Karpas-422 (cell line): ENCODE data around the gene PDE8A. TPM values are rescaled to one million over a fixed set of nuclear protein-coding genes. Genes with fewer than 3 reads are reported as not detected.

Source experiments
- DNase-seq: peaks from one replicate; pipeline ENCODE4 v3.0.0-alpha.2; 2015
- H2AFZ ChIP-seq: fragments of 200-600 bp; sonication (generic); 2 replicates; pipeline ENCODE4 v1.6.1; 2014; ENCODE audit warnings: antibody characterized with exemption, low read length, mixed read lengths
- H3K27ac ChIP-seq: fragments of 200-600 bp; sonication (generic); 2 replicates; pipeline ENCODE4 v1.5.1; 2014; ENCODE audit warnings: mild to moderate bottlenecking, low read length, moderate library complexity
- H3K27me3 ChIP-seq: fragments of 200-600 bp; sonication (generic); 2 replicates; pipeline ENCODE4 v1.6.1; 2014; ENCODE audit warnings: low read length, mixed read lengths
- H3K36me3 ChIP-seq: fragments of 200-600 bp; sonication (generic); 2 replicates; pipeline ENCODE4 v1.6.1; 2014; ENCODE audit warnings: low read length, mixed read lengths; ENCODE audit not compliant: insufficient read depth
- H3K4me1 ChIP-seq: fragments of 200-600 bp; sonication (generic); 2 replicates; pipeline ENCODE4 v1.6.1; 2014; ENCODE audit warnings: mild to moderate bottlenecking, low read length, mixed read lengths
- H3K4me2 ChIP-seq: fragments of 200-600 bp; sonication (generic); 2 replicates; pipeline ENCODE4 v1.6.1; 2014; ENCODE audit warnings: low read length, low read depth, mild to moderate bottlenecking; ENCODE audit not compliant: poor library complexity, severe bottlenecking
- H3K4me3 ChIP-seq: fragments of 200-600 bp; sonication (generic); 2 replicates; pipeline ENCODE4 v1.5.1; 2014; ENCODE audit warnings: mild to moderate bottlenecking, antibody characterized with exemption, low read length, mixed read lengths
- H3K79me2 ChIP-seq: fragments of 200-600 bp; sonication (generic); 2 replicates; pipeline ENCODE4 v1.6.1; 2014; ENCODE audit warnings: mild to moderate bottlenecking, low read length, mixed read lengths
- H3K9ac ChIP-seq: fragments of 200-600 bp; sonication (generic); 2 replicates; pipeline ENCODE4 v1.6.0; 2014; ENCODE audit warnings: low read length
- H3K9me2 ChIP-seq: fragments of 200-600 bp; sonication (generic), shearing (Covaris generic); replicated peaks from 2 replicates; pipeline ENCODE4 v1.6.0; 2014; ENCODE audit warnings: mild to moderate bottlenecking, low read length, moderate library complexity; ENCODE audit not compliant: insufficient read depth
- H3K9me3 ChIP-seq: fragments of 300-700, 200-600 bp; sonication (generic); 2 replicates; pipeline ENCODE4 v1.6.1; 2014; ENCODE audit warnings: low read length, mixed read lengths
- H4K20me1 ChIP-seq: fragments of 200-600 bp; sonication (generic); 2 replicates; pipeline ENCODE4 v1.6.1; 2014; ENCODE audit warnings: mild to moderate bottlenecking, antibody characterized with exemption, low read length, low read depth; ENCODE audit not compliant: insufficient read depth
- total RNA-seq: library from RNA; depleted of rRNA; stranded (reverse); fragments of >200 nt; shearing (Covaris generic); gene quantifications from 2 replicates; pipeline ENCODE4 v1.2.3, GENCODE V29; 2014; ENCODE audit warnings: low replicate concordance

The PDE8A gene
- total RNA-seq, 1 experiment from 2014 or later, result 3.4 TPM

DNA sequence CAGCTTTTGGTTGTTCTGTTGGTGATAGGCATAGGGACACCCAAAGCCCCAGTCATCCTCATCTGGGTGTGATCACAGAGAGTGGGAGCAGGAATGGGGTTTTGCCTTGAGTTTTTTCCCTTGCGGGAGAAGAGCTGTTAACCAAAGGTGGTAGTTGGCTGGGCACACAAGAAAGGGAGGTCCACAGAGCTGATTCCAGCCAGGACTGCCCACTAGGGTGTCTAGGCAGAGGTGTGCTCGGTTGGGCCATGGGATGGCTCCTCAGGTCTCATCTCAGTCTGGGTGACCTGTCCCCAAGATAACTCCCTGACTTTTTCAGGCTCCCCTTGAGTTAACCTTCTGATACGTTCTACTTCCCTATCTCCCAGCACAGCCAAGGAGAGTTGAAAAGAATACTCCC, 134.8 kb downstream of the PDE8A start:
- Histone ChIP-seq H4K20me1 (no peaks in the 10 kb centered on the region), H3K9ac (no peak overlapping the region), H3K4me2 (no peak overlapping the region), H3K79me2 (no peaks in the 10 kb centered on the region), H3K4me1 (no peaks in the 10 kb centered on the region), H3K9me2 (no peaks in the 10 kb centered on the region), H3K27ac (no peak overlapping the region), H2AFZ (no peak overlapping the region), H3K9me3 (no peaks in the 10 kb centered on the region), H3K36me3 (no peaks in the 10 kb centered on the region), H3K4me3 (no peak overlapping the region), H3K27me3 (no peaks in the 10 kb centered on the region)
- DNase-seq, result peak; percentile 25

DNA sequence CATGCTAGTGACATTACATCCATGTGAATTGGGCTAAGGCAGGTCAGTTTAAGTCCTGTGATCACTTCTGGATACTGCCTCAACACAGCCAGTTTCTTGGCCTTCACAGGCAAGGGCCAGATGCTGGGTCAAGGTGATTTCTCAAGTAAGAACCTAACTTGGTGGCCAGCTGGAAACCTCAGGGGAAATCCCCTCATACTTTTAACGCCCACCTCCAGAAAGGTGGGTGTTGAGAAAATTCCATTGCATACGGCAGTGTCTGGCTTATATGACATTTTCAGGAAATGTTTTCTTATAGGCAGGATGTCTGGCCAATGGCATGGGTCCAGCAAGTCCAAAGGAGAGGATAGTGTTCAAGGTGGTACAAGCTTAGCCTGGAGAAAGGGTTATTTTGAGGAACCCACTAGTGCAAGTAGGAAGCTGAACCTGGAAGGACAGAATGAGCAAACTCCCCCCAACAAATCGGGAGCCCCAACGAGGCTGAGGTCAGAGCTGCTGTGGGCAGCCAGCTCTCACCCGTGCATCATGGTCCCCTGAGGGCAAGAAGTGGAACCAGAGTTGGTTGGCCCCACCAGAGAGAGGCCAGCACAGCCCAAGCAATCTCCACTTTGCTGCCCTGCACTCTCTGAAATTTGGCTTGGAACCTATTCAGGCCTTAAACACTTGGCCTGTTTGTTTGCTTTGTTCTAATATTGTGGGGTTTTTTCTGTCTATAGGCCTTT, 135.4 kb downstream of the PDE8A start:
- Histone ChIP-seq H3K4me2 (no peak overlapping the region), H3K27me3 (no peaks in the 10 kb centered on the region), H3K36me3 (no peaks in the 10 kb centered on the region), H3K9me2 (no peaks in the 10 kb centered on the region), H3K9ac (no peak overlapping the region), H3K79me2 (no peaks in the 10 kb centered on the region), H4K20me1 (no peaks in the 10 kb centered on the region), H2AFZ (no peak overlapping the region), H3K27ac (no peak overlapping the region), H3K4me1 (no peaks in the 10 kb centered on the region), H3K9me3 (no peaks in the 10 kb centered on the region), H3K4me3 (no peak overlapping the region)
- DNase-seq, result peak; percentile 29

DNA sequence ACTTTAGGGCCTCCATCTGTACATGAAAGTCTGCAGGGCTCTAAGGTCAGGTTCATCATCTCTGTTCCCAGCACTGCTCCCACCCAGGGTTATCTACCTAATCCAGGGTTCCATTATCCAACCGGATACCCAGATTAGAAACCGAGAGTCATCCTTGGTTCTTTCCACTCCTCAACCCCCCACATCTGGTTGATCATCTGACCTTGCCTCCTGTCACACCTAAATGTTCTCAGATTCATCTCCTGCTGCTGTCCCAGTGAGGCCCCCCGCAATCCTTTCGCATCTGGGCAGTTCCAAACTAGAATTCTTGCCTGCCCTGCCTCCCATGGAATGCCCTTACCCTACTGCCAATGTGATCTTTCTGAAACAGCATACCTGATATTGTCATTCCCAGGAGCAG, 136.5 kb downstream of the PDE8A start:
- Histone ChIP-seq H3K27me3 (no peaks in the 10 kb centered on the region), H2AFZ (no peak overlapping the region), H3K9me3 (no peaks in the 10 kb centered on the region), H3K4me3 (no peak overlapping the region), H3K9me2 (no peaks in the 10 kb centered on the region), H3K36me3 (no peaks in the 10 kb centered on the region), H3K4me1 (no peaks in the 10 kb centered on the region), H3K79me2 (no peaks in the 10 kb centered on the region), H4K20me1 (no peaks in the 10 kb centered on the region), H3K4me2 (no peak overlapping the region), H3K9ac (no peak overlapping the region), H3K27ac (no peak overlapping the region)
- no peak for DNase-seq

DNA sequence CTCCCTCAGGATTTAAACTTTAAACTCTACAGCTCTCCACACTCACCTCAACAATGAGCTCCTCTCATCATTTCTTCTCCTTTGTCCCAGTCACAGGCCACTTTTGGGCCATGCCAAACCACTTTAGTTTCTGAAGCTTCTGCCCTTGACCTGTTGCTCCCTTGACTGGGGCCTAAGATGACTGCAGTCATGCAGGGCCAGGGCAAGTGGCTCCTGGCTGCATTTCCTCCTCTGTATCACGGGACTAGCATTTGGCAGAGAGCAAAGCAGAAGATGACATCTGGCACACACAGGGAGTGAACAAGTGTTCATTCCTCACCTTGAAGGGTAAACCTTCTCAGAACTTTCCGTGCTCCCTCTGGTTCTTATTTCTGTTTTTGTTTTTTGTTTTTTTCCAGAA, 136.9 kb downstream of the PDE8A start:
- Histone ChIP-seq H3K9me2 (no peaks in the 10 kb centered on the region), H3K27me3 (no peaks in the 10 kb centered on the region), H3K9me3 (no peaks in the 10 kb centered on the region), H3K4me2 (no peak overlapping the region), H3K4me3 (no peak overlapping the region), H3K9ac (no peak overlapping the region), H4K20me1 (no peaks in the 10 kb centered on the region), H2AFZ (no peak overlapping the region), H3K79me2 (no peaks in the 10 kb centered on the region), H3K36me3 (no peaks in the 10 kb centered on the region), H3K27ac (no peak overlapping the region), H3K4me1 (no peaks in the 10 kb centered on the region)
- peak; percentile 25 for DNase-seq

DNA sequence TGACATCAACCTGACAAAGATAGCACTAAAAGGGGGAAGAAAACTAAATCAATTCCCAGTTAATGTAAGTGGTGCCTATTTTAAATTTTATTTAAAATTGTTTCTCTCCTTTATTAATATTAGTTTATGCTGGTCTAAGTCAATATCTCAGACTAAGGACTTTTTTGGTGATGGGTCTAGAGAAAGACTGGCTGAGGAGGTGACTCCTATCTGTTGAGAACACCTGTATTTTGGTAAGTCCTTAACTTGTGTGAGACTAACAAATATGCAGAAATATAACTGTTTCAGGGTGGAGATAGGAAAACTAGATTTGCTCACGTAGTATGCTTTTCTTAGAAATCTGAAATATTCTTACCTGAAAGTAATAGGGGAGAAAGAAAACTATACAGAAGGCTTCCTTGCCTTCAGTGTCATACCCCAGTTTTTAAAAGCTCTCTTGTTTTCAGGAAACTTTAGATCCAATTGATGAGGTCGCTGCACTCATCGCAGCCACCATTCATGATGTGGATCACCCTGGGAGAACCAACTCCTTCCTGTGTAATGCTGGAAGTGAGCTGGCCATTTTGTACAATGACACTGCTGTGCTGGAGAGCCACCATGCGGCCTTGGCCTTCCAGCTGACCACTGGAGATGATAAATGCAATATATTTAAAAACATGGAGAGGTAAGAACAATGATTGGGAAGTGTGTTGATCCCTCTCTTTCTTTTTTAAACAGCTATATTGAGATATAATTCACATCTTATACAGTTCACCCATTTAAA, 138.9 kb downstream of the PDE8A start:
- H2AFZ ChIP-seq, result no peak overlapping the region
- no peak overlapping the region for H3K27ac ChIP-seq
- no peak overlapping the region for H3K4me2 ChIP-seq
- no peaks in the 10 kb centered on the region for H3K9me3 ChIP-seq
- no peak for DNase-seq
- no peaks in the 10 kb centered on the region for H3K4me1 ChIP-seq
- no peaks in the 10 kb centered on the region for H3K79me2 ChIP-seq
- no peaks in the 10 kb centered on the region for H3K36me3 ChIP-seq
- no peaks in the 10 kb centered on the region for H3K9me2 ChIP-seq
- no peaks in the 10 kb centered on the region for H4K20me1 ChIP-seq
- H3K4me3 ChIP-seq, result no peak overlapping the region
- no peak overlapping the region for H3K9ac ChIP-seq
- H3K27me3 ChIP-seq, result no peaks in the 10 kb centered on the region

DNA sequence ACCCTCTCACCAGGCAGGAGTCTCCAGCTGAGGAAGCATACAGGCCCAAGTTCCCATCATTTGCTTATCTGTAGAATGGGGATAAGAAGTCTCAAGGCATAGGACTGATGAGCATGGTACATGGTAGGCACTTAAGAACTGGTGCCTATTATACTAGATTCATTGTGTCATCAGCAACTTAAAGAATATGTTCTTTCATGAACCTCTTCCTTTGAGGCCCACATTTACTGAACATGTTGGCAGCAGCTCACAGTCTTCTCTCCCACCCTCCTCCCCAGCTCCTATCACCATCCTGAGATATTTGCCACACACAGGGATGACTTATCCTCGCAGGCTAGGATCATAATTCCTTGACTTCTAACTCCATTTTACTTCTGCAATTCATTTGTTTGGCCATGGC, 142.5 kb downstream of the PDE8A start:
- no peaks in the 10 kb centered on the region for H3K9me2 ChIP-seq
- H3K36me3 ChIP-seq, result no peaks in the 10 kb centered on the region
- no peaks in the 10 kb centered on the region for H3K4me1 ChIP-seq
- no peak overlapping the region for H3K9ac ChIP-seq
- no peaks in the 10 kb centered on the region for H4K20me1 ChIP-seq
- no peaks in the 10 kb centered on the region for H3K79me2 ChIP-seq
- no peak overlapping the region for H3K4me2 ChIP-seq
- no peaks in the 10 kb centered on the region for H3K9me3 ChIP-seq
- no peak for DNase-seq
- no peak overlapping the region for H2AFZ ChIP-seq
- no peaks in the 10 kb centered on the region for H3K27me3 ChIP-seq
- no peak overlapping the region for H3K27ac ChIP-seq
- H3K4me3 ChIP-seq, result no peak overlapping the region

DNA sequence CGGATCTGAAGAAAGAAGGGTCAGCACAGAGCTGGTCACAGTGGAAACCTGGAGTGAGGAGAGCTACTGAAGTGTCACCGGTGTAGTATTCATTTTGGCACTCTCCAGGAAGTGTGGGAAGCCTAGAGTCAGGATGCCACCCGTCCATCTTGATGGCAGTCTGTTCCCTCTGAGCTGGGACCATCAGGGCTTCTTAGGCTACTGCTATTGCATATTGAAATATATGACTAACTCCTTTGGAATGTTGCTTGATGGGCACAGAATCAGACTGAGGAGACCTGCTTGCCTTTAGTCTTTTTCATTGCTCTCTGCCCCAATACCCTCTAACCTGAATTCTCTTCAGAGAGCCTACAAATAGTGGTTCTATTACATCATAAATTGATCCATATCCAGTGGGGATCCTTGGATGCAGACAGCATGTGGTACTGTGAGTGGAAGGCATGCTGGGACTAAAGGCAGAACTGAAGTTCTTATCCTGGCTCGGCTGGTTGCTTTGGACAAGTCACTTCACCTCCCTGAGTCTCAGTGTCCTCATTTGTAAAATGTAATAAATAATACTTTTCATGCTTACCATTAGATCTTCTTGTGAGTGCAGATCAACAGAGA, 143.5 kb downstream of the PDE8A start:
- Histone ChIP-seq H4K20me1 (no peaks in the 10 kb centered on the region), H3K36me3 (no peaks in the 10 kb centered on the region), H3K79me2 (no peaks in the 10 kb centered on the region), H3K9ac (no peak overlapping the region), H3K27ac (no peak overlapping the region), H3K4me3 (no peak overlapping the region), H3K4me1 (no peaks in the 10 kb centered on the region), H3K4me2 (no peak overlapping the region), H3K27me3 (no peaks in the 10 kb centered on the region), H2AFZ (no peak overlapping the region), H3K9me3 (no peaks in the 10 kb centered on the region), H3K9me2 (no peaks in the 10 kb centered on the region)
- no peak for DNase-seq

DNA sequence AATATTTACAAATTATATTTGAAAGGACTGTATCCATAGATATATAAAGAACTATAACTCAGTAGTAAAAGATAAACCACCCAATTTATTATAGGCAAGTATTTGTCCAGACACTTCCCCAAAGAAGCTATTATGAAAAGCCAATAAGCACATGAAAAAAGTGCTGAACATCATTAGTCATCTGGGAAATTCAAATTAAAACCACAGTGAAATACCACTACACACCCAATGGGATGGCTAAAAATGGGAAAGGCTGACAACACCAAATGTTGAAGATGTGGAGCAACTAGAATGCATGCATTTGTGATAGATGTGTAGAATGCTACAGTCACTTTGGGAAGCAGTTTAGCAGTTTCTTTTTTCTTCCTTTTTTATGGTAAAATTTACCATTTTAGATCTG, 147.0 kb downstream of the PDE8A start:
- DNase-seq, result no peak
- Histone ChIP-seq H2AFZ (no peak overlapping the region), H3K4me2 (no peak overlapping the region), H3K9ac (no peak overlapping the region), H3K79me2 (no peaks in the 10 kb centered on the region), H3K9me3 (no peaks in the 10 kb centered on the region), H3K9me2 (no peaks in the 10 kb centered on the region), H3K36me3 (no peaks in the 10 kb centered on the region), H3K4me1 (no peaks in the 10 kb centered on the region), H3K27ac (no peak overlapping the region), H4K20me1 (no peaks in the 10 kb centered on the region), H3K4me3 (no peak overlapping the region), H3K27me3 (no peaks in the 10 kb centered on the region)
